Measurements from ENCODE around the gene HMCES. TPM values are rescaled to one million over a fixed set of nuclear protein-coding genes. Genes with fewer than 3 reads are reported as not detected.

Gene HMCES
- polyA plus RNA-seq, 1 of the 3 experiments (the other 2 are of a cell fraction) = 32.4 TPM

DNA sequence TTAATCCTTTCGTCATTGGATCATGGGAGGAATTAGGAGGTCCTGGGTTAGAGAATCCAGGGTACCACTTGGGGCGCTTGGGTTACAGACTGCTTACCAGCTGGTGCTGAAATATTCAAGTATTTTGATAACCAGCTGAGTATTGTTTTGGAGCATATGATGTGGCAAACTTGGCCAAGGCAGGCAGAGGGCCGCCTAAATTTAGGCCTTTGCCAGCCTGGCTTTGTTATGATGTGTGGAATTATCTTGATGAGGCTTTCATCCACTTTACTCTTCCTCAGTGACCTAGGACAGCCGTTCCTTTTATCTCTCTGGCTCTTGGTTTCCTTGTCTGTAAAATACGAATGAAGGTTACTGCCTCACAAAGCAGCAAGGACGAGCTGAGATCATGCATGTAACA lies 22.4 kb upstream of the HMCES start:
- Histone ChIP-seq H3K36me3 (replicated peaks in 1 of 2; ENCODE audit: control insufficient read depth in 1 of 2, insufficient read depth in 2 of 2, low read length in 1 of 2) (peaks cover 69 to 81% of the 10 kb centered on the region in 2 experiments), H3K27me3 (ENCODE audit: insufficient read depth) (no peaks in the 10 kb centered on the region), H3K4me1 (ENCODE audit: control insufficient read depth in 1 of 2, insufficient read depth in 2 of 2, low read depth in 1 of 2, low read length in 1 of 2) (no peaks in the 10 kb centered on the region), H3K4me2 (no peak overlapping the region), H3K27ac (ENCODE audit: low read depth in 2 of 2, low read length in 1 of 2) (no peak overlapping the region), H4K20me1 (ENCODE audit: insufficient read depth) (0 out of 2 replicates have a peak, but pooled peaks cover 4% of the 10 kb centered on the region), H3K9me2 (no peaks in the 10 kb centered on the region), H3K4me3 (ENCODE audit: low read depth in 2 of 2, low read length in 1 of 2) (no peak overlapping the region), H3F3A (replicated peaks; ENCODE audit: insufficient read depth) (no peaks in the 10 kb centered on the region), H2AFZ (ENCODE audit: low read depth) (no peak overlapping the region), H3K9me3 (no peaks in the 10 kb centered on the region), H3K9ac (no peak overlapping the region), H3K79me2 (ENCODE audit: insufficient read depth) (peaks cover 49% of the 10 kb centered on the region)
- POLR2A ChIA-PET = interaction anchor here (1.1 kb wide), 1 partner anchor 16 kb away, joined by 3 read pairs; no protein-coding TSS in a partner anchor
- DNase-seq = no peak
- 96% methylated on average over 6 of the region's 6 CpGs for WGBS (ENCODE audit: low lambda C conversion rate)
- TF ChIP-seq GATA2 (CRISPR knock-in tag; IDR thresholded peaks at IDR 0.05) = no peak
- no peak for TF ChIP-seq TAF1 (IDR thresholded peaks at IDR 0.05; ENCODE audit: borderline replicate concordance, low read depth, low read length)
- no peak for TF ChIP-seq YY1 (IDR thresholded peaks at IDR 0.05; ENCODE audit: low read depth)
- TF ChIP-seq RAD21 (IDR thresholded peaks at IDR 0.05; ENCODE audit: low read length) = no peak
- no peak for TF ChIP-seq EZH2phosphoT487 (IDR thresholded peaks at IDR 0.05; ENCODE audit: borderline replicate concordance, low read depth)
- TF ChIP-seq ELF1 (IDR thresholded peaks at IDR 0.05) = no peak
- TF ChIP-seq, protein P1, sequence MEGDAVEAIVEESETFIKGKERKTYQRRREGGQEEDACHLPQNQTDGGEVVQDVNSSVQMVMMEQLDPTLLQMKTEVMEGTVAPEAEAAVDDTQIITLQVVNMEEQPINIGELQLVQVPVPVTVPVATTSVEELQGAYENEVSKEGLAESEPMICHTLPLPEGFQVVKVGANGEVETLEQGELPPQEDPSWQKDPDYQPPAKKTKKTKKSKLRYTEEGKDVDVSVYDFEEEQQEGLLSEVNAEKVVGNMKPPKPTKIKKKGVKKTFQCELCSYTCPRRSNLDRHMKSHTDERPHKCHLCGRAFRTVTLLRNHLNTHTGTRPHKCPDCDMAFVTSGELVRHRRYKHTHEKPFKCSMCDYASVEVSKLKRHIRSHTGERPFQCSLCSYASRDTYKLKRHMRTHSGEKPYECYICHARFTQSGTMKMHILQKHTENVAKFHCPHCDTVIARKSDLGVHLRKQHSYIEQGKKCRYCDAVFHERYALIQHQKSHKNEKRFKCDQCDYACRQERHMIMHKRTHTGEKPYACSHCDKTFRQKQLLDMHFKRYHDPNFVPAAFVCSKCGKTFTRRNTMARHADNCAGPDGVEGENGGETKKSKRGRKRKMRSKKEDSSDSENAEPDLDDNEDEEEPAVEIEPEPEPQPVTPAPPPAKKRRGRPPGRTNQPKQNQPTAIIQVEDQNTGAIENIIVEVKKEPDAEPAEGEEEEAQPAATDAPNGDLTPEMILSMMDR (IDR thresholded peaks at IDR 0.05) = no peak
- no peak for TF ChIP-seq CHD2 (IDR thresholded peaks at IDR 0.05; ENCODE audit: low read length, partially characterized antibody)
- no peak for TF ChIP-seq RXRA (IDR thresholded peaks at IDR 0.05; ENCODE audit: borderline replicate concordance, low read depth)
- TF ChIP-seq TEAD4 (IDR thresholded peaks at IDR 0.05; ENCODE audit: borderline replicate concordance, insufficient read depth) = no peak
- no peak for TF ChIP-seq FOSL2 (IDR thresholded peaks at IDR 0.05; ENCODE audit: borderline replicate concordance, low read depth)
- no peak for TF ChIP-seq SMC3 (IDR thresholded peaks at IDR 0.05; ENCODE audit: low read depth, low read length)
- no peak for TF ChIP-seq POLR2AphosphoS5 (IDR thresholded peaks at IDR 0.05; ENCODE audit: low read depth, low read length)
- TF ChIP-seq FOXM1 (IDR thresholded peaks at IDR 0.05; ENCODE audit: low read depth) = no peak
- TF ChIP-seq, protein P2, sequence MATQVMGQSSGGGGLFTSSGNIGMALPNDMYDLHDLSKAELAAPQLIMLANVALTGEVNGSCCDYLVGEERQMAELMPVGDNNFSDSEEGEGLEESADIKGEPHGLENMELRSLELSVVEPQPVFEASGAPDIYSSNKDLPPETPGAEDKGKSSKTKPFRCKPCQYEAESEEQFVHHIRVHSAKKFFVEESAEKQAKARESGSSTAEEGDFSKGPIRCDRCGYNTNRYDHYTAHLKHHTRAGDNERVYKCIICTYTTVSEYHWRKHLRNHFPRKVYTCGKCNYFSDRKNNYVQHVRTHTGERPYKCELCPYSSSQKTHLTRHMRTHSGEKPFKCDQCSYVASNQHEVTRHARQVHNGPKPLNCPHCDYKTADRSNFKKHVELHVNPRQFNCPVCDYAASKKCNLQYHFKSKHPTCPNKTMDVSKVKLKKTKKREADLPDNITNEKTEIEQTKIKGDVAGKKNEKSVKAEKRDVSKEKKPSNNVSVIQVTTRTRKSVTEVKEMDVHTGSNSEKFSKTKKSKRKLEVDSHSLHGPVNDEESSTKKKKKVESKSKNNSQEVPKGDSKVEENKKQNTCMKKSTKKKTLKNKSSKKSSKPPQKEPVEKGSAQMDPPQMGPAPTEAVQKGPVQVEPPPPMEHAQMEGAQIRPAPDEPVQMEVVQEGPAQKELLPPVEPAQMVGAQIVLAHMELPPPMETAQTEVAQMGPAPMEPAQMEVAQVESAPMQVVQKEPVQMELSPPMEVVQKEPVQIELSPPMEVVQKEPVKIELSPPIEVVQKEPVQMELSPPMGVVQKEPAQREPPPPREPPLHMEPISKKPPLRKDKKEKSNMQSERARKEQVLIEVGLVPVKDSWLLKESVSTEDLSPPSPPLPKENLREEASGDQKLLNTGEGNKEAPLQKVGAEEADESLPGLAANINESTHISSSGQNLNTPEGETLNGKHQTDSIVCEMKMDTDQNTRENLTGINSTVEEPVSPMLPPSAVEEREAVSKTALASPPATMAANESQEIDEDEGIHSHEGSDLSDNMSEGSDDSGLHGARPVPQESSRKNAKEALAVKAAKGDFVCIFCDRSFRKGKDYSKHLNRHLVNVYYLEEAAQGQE (IDR thresholded peaks at IDR 0.05; ENCODE audit: low read depth, low read length) = no peak
- no peak for TF ChIP-seq PBX3 (IDR thresholded peaks at IDR 0.05)
- no peak for TF ChIP-seq MXI1 (IDR thresholded peaks at IDR 0.05; ENCODE audit: low read depth, low read length)
- TF ChIP-seq GABPA (IDR thresholded peaks at IDR 0.05; ENCODE audit: low read depth) = no peak
- TF ChIP-seq IRF3 (IDR thresholded peaks at IDR 0.05; ENCODE audit: low read depth, low read length) = no peak
- CTCF ChIA-PET = interaction anchor here (1.5 to 3.9 kb wide), 3 partner anchors 10 to 286 kb away, joined by 3 to 16 read pairs (median 7); no protein-coding TSS in a partner anchor
